Calu3 (cell line): ENCODE results near the gene GLI3. TPM values are rescaled to one million over a fixed set of nuclear protein-coding genes. Genes with fewer than 3 reads are reported as not detected.
A peak's percentile ranks its signal among the peaks of the same experiment; 100 is the strongest.

Source experiments
- Bru-seq: library from RNA; stranded (reverse); fragments of 400-500 nt; gene quantifications from one replicate; lab custom pipeline; 2021; lab: Mats Ljungman, UMichigan
- BruChase-seq, 2 experiments: library from RNA; stranded (reverse); fragments of 400-500 nt; gene quantifications; one replicate each; lab custom pipeline; 2021; lab: Mats Ljungman, UMichigan
- BruUV-seq: library from RNA; stranded (reverse); fragments of 400-500 nt; replicated peaks from 2 replicates; lab custom pipeline; 2021; lab: Mats Ljungman, UMichigan
- CTCF ChIA-PET: fragments of 300-600 bp; sonication (Branson Sonifier 250); formaldehyde crosslinking; loops from one replicate; lab custom pipeline; 2022; ENCODE audit warnings: antibody characterized with exemption; lab: Charles Lee
- DNase-seq: peaks from one replicate; pipeline ENCODE4 v3.0.0; 2022
- H3K27ac Mint-ChIP-seq: one replicate; pipeline ENCODE4 v1.8.0; 2022; ENCODE audit warnings: mixed read lengths; ENCODE audit not compliant: unreplicated experiment
- H3K27me3 Mint-ChIP-seq: one replicate; pipeline ENCODE4 v1.8.0; 2022; ENCODE audit warnings: mixed read lengths; ENCODE audit not compliant: unreplicated experiment
- H3K36me3 Mint-ChIP-seq: one replicate; pipeline ENCODE4 v1.8.0; 2022; ENCODE audit warnings: mild to moderate bottlenecking, moderate library complexity, mixed read lengths; ENCODE audit not compliant: insufficient read depth, unreplicated experiment
- H3K4me1 Mint-ChIP-seq: one replicate; pipeline ENCODE4 v1.8.0; 2022; ENCODE audit warnings: mild to moderate bottlenecking, low read depth, mixed read lengths; ENCODE audit not compliant: unreplicated experiment
- H3K4me3 Mint-ChIP-seq: one replicate; pipeline ENCODE4 v1.8.0; 2022; ENCODE audit warnings: mild to moderate bottlenecking, low read depth, moderate library complexity, mixed read lengths; ENCODE audit not compliant: unreplicated experiment
- H3K9me3 Mint-ChIP-seq: one replicate; pipeline ENCODE4 v1.8.0; 2022; ENCODE audit warnings: low read depth, mixed read lengths; ENCODE audit not compliant: unreplicated experiment
- CTCF ChIP-seq: fragments of 200-600 bp; IDR thresholded peaks from one replicate; pipeline ENCODE4 v1.8.0; 2022; ENCODE audit warnings: antibody characterized with exemption; ENCODE audit not compliant: unreplicated experiment
- intact Hi-C: fragments of 100-400 bp; cut with micrococcal nuclease; formaldehyde crosslinking; loops from one replicate; pipeline ENCODE4 v1.10.0; 2022; ENCODE audit not compliant: unreplicated experiment
- long read RNA-seq: library from polyadenylated mRNA; stranded (forward); transcript quantifications from one replicate; pipeline ENCODE4 v2.0.0, GENCODE V29; 2022
- total RNA-seq: library from RNA; stranded (reverse); gene quantifications from 2 replicates; pipeline ENCODE4 v1.2.3, GENCODE V29; 2022

GLI3 gene
- total RNA-seq (not detected in 2 replicates), Bru-seq, nascent RNA (percentile 10 among the genes with signal in this experiment), BruChase-seq, experiment 1, labeled RNA remaining after a 6-hour chase (percentile 2 among the genes with signal in this experiment), BruChase-seq, experiment 2, labeled RNA remaining after a 2-hour chase (percentile 3 among the genes with signal in this experiment)
- long read RNA-seq = 0 reads

GRCh38 chr7:42236976-42237810, at the start of gene GLI3:
Gene GLI3, minus strand, starts transcription at chr7:42237209. Its CDS starts 13,956 bp downstream, at chr7:42223253.
- peaks cover 16% of the 10 kb centered on the region for H3K36me3 Mint-ChIP-seq
- H3K9me3 Mint-ChIP-seq = no peaks in the 10 kb centered on the region
- peak within 1 kb of the TSS; percentile 68 for H3K4me3 Mint-ChIP-seq
- peak within 1 kb of the TSS; percentile 21 for H3K27ac Mint-ChIP-seq
- TF ChIP-seq CTCF = no peak
- intact Hi-C loops = no loop called here
- no TSS peak for BruUV-seq
- H3K27me3 Mint-ChIP-seq = peaks cover 100% of the 10 kb centered on the region
- H3K4me1 Mint-ChIP-seq = peaks cover 12% of the 10 kb centered on the region
- DNase-seq = peak; percentile 66
- CTCF ChIA-PET = no interaction called here

DNA sequence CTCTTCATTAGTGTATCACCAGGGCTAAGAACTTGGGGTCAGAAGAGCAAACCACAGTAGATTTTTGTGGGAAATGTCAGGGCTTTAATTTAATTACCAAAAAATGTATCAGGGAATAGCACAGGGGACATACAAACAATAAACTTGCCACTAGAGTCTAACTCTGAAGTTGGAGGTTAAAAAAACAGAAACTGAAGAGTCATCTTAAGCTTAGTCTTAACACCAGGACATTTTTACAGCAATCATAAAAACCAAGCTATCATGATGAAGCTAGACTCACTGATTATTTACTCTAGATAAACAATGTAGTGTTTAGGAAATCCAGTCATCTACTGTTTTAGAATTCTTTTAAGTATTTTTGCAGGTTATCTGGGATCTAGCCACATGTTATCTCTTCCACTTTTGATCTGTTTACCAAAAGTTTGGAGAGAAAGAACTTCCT, 48.4 kb upstream of the GLI3 start:
- peaks cover 13% of the 10 kb centered on the region for H3K27me3 Mint-ChIP-seq
- H3K4me3 Mint-ChIP-seq = no peak overlapping the region
- TF ChIP-seq CTCF = no peak
- no peak overlapping the region for H3K27ac Mint-ChIP-seq
- CTCF ChIA-PET = no interaction called here
- DNase-seq = no peak
- no peaks in the 10 kb centered on the region for H3K36me3 Mint-ChIP-seq
- no peaks in the 10 kb centered on the region for H3K4me1 Mint-ChIP-seq
- no TSS peak for BruUV-seq
- intact Hi-C loops = no loop called here
- H3K9me3 Mint-ChIP-seq = peaks cover 21% of the 10 kb centered on the region

- no peak overlapping the region for H3K4me3 Mint-ChIP-seq
- BruUV-seq = no TSS peak
- H3K9me3 Mint-ChIP-seq = peaks cover 23% of the 10 kb centered on the region
- intact Hi-C loops = no loop called here
- no peak overlapping the region for H3K27ac Mint-ChIP-seq
- no peak for TF ChIP-seq CTCF
- CTCF ChIA-PET = no interaction called here
- DNase-seq = no peak
- H3K27me3 Mint-ChIP-seq = peaks cover 13% of the 10 kb centered on the region
- H3K36me3 Mint-ChIP-seq = no peaks in the 10 kb centered on the region
- no peaks in the 10 kb centered on the region for H3K4me1 Mint-ChIP-seq
Observed at GRCh38 chr7:42283553-42283952, 46.5 kb upstream of the GLI3 start.

- BruUV-seq = no TSS peak
- Mint-ChIP-seq H3K4me1 (no peaks in the 10 kb centered on the region), H3K36me3 (no peaks in the 10 kb centered on the region), H3K27me3 (no peaks in the 10 kb centered on the region), H3K9me3 (peaks cover 9% of the 10 kb centered on the region), H3K4me3 (no peak overlapping the region), H3K27ac (no peak overlapping the region)
- TF ChIP-seq CTCF = no peak
- intact Hi-C loops = no loop called here
- DNase-seq = no peak
- CTCF ChIA-PET = interaction anchor here (0.7 kb wide), 1 partner anchor 8 kb away, joined by 3 read pairs; no protein-coding TSS in a partner anchor
Observed at GRCh38 chr7:42278344-42278743, 41.3 kb upstream of the GLI3 start.
